Activated naive CD8-positive, alpha-beta T cell treated with anti-CD3 and anti-CD28 coated beads for 36 hours (primary cell): ENCODE measurements around the gene COX14. TPM values are rescaled to one million over a fixed set of nuclear protein-coding genes. Genes with fewer than 3 reads are reported as not detected.

Experiments used
- DNase-seq: peaks from one replicate; pipeline ENCODE4 v3.0.0; 2021
- H3K27ac Mint-ChIP-seq: one replicate; pipeline ENCODE4 v1.8.0; 2022; ENCODE audit warnings: mild to moderate bottlenecking, moderate library complexity, mixed read lengths
- H3K27me3 Mint-ChIP-seq: one replicate; pipeline ENCODE4 v1.8.0; 2022; ENCODE audit warnings: mild to moderate bottlenecking, mixed read lengths
- H3K36me3 Mint-ChIP-seq: one replicate; pipeline ENCODE4 v1.8.0; 2021; ENCODE audit warnings: mild to moderate bottlenecking, mixed read lengths
- H3K4me1 Mint-ChIP-seq: one replicate; pipeline ENCODE4 v1.8.0; 2021; ENCODE audit warnings: mixed read lengths
- H3K4me3 Mint-ChIP-seq: one replicate; pipeline ENCODE4 v1.8.0; 2022; ENCODE audit warnings: mild to moderate bottlenecking, moderate library complexity, mixed read lengths
- H3K9me3 Mint-ChIP-seq: one replicate; pipeline ENCODE4 v1.8.0; 2022; ENCODE audit warnings: mixed read lengths
- total RNA-seq, 2 experiments: library from RNA; stranded (reverse); gene quantifications; one replicate each; pipeline ENCODE4 v1.2.3, GENCODE V29; 2021

The COX14 gene
- total RNA-seq, 2 experiments from 2014 or later = 48.3 to 49.2 TPM

DNA sequence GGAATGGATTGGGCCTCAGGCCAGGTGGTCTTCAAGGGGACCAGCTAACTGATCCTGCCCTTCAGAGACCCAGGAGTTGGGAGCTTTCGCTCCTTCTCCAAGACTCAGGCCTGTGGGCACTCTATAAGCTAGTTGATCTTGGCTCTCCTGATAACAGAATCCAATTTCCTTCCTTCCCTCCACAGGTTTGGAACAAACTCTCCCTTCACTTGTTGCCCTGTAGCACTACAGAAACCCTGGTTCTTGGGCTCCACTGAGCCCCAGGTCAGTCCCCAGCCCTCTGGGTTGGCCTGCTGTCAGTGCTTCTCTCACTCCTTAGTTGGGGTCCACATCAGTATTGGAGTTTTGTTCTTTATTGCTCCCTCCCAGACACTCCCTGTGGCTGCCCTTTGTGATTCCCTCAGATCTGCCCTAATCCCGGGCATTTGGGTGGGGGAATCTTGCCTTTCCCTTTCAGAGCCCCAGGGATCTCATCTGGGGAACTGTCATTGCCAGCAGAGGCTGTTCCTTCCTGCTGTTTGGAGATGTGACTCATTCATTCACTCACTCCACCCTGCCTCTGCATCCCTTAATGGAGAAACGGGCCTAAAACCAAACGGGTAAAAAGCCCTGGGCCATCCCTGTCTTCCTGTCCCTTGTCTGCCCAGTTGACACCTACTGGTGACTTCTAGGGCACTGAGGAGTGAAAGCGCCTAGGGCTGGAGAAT, 12.6 kb upstream of the COX14 start:
- Mint-ChIP-seq H3K36me3 (peaks cover 24% of the 10 kb centered on the region), H3K9me3 (no peaks in the 10 kb centered on the region), H3K27ac (peak overlapping the region; percentile 23), H3K4me1 (peaks cover 3% of the 10 kb centered on the region), H3K27me3 (no peaks in the 10 kb centered on the region), H3K4me3 (no peak overlapping the region)
- no peak for DNase-seq

DNA sequence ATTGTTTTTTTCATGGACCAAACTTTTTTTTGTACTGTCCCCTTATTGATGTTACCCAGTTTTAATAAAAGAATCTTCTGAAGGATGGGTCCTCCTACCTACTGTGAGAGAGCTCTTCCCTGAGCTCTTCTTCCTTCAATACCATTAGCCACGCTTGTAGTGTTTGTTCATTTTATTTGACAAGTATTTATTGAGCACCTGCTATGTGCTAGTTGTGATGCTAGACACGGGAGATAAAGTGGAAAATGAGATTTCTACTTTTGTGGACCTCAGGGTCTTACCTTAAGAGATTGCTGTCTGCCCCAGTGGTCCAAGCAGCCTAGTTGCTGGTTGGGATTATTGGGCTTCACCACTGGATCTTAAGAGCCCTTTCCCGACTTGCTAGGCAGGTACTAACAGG, 11.5 kb upstream of the COX14 start:
- Mint-ChIP-seq H3K27me3 (no peaks in the 10 kb centered on the region), H3K4me3 (no peak overlapping the region), H3K4me1 (peaks cover 3% of the 10 kb centered on the region), H3K27ac (no peak overlapping the region), H3K36me3 (peaks cover 16% of the 10 kb centered on the region), H3K9me3 (no peaks in the 10 kb centered on the region)
- DNase-seq = no peak

DNA sequence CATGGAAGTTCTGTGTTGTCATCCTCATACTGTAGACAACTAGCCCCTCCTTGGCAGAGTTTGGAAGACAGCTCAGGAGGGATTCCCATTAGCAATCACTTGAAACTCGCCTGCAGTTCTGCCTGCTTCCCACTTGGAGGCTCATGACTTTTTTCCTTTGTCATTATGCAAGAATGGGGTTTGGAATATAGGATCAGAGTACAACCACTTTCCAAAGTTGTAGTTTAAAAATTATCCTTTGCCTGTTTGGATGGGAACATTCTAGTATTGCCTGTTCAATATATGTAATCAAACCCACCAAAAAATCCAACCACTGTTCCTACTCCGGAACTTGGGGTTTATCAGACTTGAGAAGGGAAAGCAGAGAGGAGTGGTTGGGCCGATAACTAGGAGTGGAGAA, 10.4 kb upstream of the COX14 start:
- H3K27me3 Mint-ChIP-seq = no peaks in the 10 kb centered on the region
- H3K27ac Mint-ChIP-seq = no peak overlapping the region
- no peaks in the 10 kb centered on the region for H3K9me3 Mint-ChIP-seq
- H3K4me1 Mint-ChIP-seq = peaks cover 3% of the 10 kb centered on the region
- H3K36me3 Mint-ChIP-seq = peaks cover 6% of the 10 kb centered on the region
- no peak for DNase-seq
- no peak overlapping the region for H3K4me3 Mint-ChIP-seq

DNA sequence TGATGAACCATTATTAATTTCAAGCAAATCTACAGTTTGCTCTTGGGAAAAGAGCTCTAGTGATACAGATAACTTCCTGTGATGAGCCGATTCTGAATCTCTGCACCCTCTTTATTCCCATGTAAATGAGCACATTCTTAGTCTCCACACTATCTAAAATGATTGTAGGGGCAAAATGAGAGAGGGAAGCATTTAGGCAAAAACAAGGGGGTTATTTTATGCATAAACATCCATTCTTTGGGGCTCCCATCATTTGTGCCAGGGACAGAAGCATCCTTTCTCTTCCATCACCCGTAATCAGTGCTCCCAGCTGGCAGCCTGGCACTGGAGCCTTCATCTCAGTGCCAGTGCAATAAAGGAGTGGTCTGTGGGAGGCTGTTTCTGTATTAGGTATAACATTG, 9.9 kb upstream of the COX14 start:
- no peak for DNase-seq
- Mint-ChIP-seq H3K36me3 (peaks cover 2% of the 10 kb centered on the region), H3K27me3 (no peaks in the 10 kb centered on the region), H3K9me3 (no peaks in the 10 kb centered on the region), H3K4me3 (no peak overlapping the region), H3K27ac (no peak overlapping the region), H3K4me1 (peaks cover 3% of the 10 kb centered on the region)

DNA sequence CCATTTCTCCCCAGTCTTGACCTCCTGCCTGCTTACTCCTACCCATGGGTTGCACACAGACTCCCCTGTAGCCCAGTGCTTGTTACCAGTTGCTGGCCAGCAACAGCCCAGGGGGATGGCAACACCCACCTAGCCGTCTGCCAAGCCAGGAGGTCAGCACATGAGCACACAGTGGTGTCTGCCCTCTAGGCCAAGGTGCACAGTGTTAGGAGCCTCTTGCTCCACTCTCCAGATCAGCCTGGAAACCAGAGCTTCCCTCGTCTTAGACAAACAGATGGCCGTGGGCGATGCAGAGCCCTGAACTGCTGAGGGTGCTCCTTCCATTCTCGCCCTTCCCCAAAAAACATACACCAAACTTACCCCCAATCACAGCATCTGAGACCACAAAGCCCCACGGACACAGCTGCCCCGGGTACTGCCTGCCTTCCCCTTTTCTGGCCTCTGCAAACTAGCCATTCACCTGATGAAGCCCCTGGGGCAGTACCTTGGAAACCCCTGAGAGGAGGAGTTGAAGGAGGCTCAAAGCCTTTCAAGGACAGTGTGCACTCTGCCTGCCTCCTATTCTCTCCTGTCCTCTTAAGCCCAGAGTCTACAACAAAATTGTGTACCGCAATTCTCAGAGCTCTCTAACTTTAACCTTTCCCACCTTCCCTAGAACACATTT, 9.3 kb upstream of the COX14 start:
- H3K4me3 Mint-ChIP-seq = no peak overlapping the region

DNA sequence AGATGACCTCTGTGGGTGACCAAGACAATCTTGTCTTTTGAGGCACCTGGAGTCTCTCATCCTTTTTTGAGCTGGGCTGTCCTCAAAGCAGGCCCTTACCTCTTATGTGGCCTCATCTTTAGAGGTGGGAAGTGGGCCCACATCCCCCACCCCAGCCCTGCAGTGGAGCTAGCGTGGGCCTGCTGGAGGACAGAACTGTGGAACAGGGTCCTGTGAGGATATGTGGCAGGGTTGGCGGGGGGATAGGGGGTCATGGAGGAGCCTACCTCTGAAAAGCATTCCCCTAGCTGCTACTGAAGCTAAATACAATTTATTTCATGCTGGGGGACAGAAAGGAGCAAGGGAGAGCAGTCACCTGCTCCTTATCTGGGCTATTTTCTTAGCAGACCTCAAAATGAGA, 8.7 kb upstream of the COX14 start:
- no peak overlapping the region for H3K4me3 Mint-ChIP-seq
- no peaks in the 10 kb centered on the region for H3K36me3 Mint-ChIP-seq
- H3K27ac Mint-ChIP-seq = no peak overlapping the region
- no peaks in the 10 kb centered on the region for H3K27me3 Mint-ChIP-seq
- peaks cover 3% of the 10 kb centered on the region for H3K4me1 Mint-ChIP-seq
- no peak for DNase-seq
- no peaks in the 10 kb centered on the region for H3K9me3 Mint-ChIP-seq

More for the DNA sequence above, 9.3 kb upstream of the COX14 start:
- Mint-ChIP-seq H3K9me3 (no peaks in the 10 kb centered on the region), H3K4me1 (peaks cover 3% of the 10 kb centered on the region), H3K36me3 (peaks cover under 1% of the 10 kb centered on the region), H3K27me3 (no peaks in the 10 kb centered on the region), H3K27ac (no peak overlapping the region)
- DNase-seq = no peak

DNA sequence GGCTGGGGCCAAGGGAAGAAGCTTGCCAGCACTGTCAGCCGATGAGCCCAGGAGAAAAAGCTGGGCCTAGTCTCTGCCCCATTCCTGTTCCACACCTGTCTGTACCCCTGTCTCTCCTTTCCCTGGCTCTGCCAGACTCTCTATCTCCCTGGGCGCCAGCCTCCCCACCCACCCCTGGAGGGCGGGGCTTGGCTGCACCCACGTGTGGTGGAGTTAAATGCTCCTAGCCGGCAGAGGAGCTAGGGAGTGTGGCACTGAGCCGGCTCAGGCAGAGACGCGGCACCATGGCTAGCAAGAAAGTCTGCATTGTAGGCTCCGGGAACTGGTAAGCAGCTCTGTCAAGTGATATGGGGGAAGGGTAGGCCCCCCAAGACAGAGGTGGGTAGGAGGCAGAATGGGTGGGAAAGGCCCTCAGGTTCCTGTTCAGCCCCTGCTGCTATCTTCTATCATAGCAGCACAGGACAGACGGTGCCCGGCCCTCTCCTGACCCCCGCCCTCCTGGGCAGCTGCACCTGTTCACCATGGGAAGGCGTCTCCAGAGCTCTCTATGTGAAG, 8.2 kb upstream of the COX14 start, which contains the start of gene GPD1:
TSS of gene GPD1 (plus strand) at position 242 of the 555 bp plus-strand sequence. CDS start at position 285, 43 bp downstream.
- Mint-ChIP-seq H3K27me3 (no peaks in the 10 kb centered on the region), H3K9me3 (no peaks in the 10 kb centered on the region), H3K27ac (no peak within 1 kb of the TSS), H3K36me3 (no peaks in the 10 kb centered on the region), H3K4me1 (peaks cover 3% of the 10 kb centered on the region), H3K4me3 (no peak within 1 kb of the TSS)
- DNase-seq = peak; percentile 50

DNA sequence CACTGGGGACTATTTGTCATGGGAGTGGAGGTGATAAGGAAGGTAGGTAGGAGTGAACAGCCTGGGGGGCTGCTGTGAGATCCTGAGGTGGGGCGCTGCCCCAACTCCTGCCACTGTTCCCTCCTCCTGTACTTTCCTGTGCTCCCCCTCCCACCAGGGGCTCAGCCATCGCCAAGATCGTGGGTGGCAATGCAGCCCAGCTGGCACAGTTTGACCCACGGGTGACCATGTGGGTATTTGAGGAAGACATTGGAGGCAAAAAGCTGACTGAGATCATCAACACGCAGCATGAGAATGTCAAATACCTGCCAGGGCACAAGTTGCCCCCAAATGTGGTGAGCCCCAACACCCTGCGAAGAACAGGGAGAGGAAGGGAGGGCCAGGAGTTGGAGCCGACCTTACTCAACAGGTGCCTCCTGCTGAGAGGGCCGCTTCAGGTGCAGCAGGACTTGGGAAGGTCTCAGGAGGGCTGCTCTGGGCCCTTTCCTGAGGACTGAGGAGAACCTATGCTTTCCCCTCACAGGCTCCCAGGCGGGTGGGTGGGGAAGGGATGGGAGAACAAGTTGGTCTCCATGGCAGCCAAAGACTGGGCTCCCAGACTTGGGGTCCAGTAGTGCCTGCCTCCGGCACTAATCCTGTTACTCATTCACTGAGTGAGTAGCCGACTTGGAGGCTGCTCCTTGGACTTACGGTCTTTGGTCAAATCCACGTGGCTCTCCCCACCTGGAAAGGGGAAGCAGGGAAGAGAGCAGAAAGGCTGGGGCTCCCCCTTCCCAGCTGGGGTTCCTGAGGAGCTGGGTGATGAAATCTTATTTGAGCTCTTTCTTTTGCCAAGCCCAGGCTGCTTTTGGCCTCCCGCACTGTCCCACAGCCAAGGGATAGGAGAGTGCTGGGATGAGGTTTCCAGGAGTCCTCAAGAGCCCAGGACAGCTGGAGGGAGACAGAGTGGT, 7.3 kb upstream of the COX14 start:
- Mint-ChIP-seq H3K4me1 (peaks cover 3% of the 10 kb centered on the region), H3K4me3 (no peak overlapping the region), H3K27ac (no peak overlapping the region), H3K9me3 (no peaks in the 10 kb centered on the region), H3K27me3 (no peaks in the 10 kb centered on the region), H3K36me3 (no peaks in the 10 kb centered on the region)
- DNase-seq = no peak

DNA sequence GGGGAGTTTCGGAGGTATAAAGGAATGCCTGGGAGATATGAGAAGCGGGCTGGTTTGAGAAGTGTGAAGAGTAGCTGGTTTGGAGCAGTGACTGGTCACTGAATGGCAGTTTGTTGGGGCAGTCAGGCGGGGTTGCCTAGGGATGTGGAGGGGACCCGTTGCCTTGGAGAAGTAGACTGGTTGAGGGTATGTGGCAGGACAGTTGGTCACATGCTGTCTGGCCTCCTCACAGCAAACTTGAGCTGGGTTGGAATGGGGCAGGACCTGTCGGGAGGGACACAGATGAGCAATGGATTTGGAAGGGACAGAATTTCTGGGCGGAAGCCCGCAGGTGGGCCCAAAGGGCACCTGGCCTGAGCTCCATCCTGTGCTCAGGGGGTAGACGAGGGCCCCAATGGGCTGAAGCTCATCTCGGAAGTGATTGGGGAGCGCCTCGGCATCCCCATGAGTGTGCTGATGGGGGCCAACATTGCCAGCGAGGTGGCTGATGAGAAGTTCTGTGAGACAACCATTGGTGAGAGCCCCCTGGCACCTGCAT, 6.1 kb upstream of the COX14 start:
- Mint-ChIP-seq H3K4me3 (no peak overlapping the region), H3K27me3 (no peaks in the 10 kb centered on the region), H3K9me3 (no peaks in the 10 kb centered on the region), H3K4me1 (peaks cover 10% of the 10 kb centered on the region), H3K27ac (no peak overlapping the region), H3K36me3 (no peaks in the 10 kb centered on the region)
- no peak for DNase-seq

DNA sequence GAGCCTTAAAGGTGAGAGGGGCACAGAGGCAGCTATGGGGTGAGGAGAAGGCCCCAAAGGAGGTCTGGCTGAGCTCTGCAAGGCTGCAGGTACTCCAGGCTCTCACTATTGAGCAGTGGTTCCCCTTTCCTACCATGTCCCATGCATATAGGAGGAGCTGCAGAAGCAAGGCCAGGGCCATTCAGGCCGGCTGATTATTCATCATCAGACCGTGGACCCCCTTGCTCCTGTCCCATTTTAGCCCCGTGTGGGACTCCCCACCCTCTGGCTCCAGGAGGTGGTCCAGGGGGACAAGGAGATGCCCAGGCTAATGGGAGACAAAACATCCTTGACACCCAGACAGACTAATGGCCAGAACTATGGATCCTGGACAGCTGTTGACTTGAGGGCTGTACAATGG, 5.1 kb upstream of the COX14 start:
- no peak overlapping the region for H3K4me3 Mint-ChIP-seq
- no peaks in the 10 kb centered on the region for H3K9me3 Mint-ChIP-seq
- no peak for DNase-seq
- H3K27me3 Mint-ChIP-seq = no peaks in the 10 kb centered on the region
- H3K27ac Mint-ChIP-seq = no peak overlapping the region
- H3K36me3 Mint-ChIP-seq = no peaks in the 10 kb centered on the region
- H3K4me1 Mint-ChIP-seq = peaks cover 14% of the 10 kb centered on the region

DNA sequence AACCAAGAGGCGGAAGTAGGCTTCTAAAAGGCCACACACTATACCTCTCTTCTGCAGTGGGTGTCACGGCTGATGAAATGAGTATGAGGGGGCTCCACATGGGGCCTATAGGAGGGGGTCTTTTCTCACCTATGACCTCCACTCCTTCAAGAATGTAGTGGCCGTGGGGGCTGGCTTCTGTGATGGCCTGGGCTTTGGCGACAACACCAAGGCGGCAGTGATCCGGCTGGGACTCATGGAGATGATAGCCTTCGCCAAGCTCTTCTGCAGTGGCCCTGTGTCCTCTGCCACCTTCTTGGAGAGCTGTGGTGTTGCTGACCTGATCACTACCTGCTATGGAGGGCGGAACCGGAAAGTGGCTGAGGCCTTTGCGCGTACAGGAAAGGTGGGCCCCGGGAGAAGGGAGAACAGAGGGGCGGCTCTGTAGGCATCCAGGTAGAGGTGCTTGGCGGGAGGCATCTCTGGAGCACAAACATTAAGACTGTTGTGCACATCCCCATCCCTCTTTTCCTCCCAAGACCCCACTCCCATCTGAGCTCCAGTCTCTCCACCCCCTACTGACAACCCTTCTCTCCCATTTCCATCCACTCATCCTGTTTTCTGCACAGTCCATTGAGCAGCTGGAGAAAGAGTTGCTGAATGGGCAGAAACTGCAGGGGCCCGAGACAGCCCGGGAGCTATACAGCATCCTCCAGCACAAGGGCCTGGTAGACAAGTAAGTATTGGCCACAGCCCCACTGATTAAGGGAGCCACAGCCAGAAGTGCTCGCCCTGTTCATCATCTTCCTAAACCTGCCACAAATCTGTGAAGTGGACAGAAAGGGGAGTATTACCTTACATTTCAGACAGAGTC, 4.4 kb upstream of the COX14 start:
- H3K36me3 Mint-ChIP-seq = peaks cover 1% of the 10 kb centered on the region
- H3K4me1 Mint-ChIP-seq = peaks cover 14% of the 10 kb centered on the region
- no peak overlapping the region for H3K4me3 Mint-ChIP-seq
- no peaks in the 10 kb centered on the region for H3K27me3 Mint-ChIP-seq
- H3K27ac Mint-ChIP-seq = no peak overlapping the region
- no peaks in the 10 kb centered on the region for H3K9me3 Mint-ChIP-seq
- DNase-seq = no peak

DNA sequence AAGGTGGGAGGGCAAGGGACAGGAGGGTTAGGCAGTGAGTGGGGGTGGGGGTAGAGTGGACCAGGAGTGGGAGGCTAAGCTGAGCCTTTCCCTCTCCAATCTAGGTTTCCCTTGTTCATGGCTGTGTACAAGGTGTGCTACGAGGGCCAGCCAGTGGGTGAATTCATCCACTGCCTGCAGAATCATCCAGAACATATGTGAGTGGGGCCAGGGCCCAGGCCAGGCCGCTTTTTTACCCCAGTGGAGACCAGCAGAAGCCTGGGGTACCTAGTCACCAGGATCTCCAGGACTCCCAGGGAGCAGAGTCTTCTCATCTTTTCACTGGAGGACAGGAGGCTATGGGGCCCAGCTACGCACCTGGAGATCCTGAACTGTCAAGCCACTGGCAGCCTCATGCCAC, 2.7 kb upstream of the COX14 start:
- peaks cover 14% of the 10 kb centered on the region for H3K4me1 Mint-ChIP-seq

DNA sequence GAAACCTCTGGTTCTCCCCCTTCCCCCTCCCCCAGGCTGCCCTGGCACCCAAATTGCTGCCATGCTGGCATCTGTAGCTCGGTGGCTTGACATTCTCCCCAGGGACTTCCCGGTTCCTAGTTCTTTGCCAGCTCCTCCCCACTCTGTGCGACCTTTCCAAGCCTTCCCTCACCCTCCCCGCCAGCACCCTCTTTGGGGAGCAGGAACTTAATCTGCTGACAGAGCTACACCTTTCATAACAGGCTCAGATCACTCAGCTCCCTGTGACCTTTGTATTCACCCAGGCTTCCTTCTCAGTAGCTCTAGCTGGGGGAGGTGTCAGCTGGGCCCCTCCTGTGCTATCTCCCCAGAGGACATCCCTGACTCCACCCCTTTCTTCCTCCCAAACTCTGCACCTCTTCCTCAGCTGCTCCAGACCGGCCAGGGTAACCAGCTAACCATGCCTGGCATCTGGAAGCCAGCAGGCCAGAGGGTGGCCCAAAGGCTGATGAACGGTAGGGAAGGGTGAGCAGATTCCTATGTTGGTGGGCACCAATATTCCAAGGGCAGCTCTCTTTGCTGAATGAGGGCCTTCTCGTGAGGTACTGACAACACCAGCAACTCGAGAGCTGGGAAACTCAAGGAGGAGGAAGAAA, 1.8 kb upstream of the COX14 start:
- DNase-seq = no peak
- no peak overlapping the region for H3K4me3 Mint-ChIP-seq
- H3K36me3 Mint-ChIP-seq = peaks cover 4% of the 10 kb centered on the region
- no peaks in the 10 kb centered on the region for H3K27me3 Mint-ChIP-seq
- peaks cover 17% of the 10 kb centered on the region for H3K4me1 Mint-ChIP-seq
- H3K27ac Mint-ChIP-seq = peak overlapping the region; percentile 54
- H3K9me3 Mint-ChIP-seq = no peaks in the 10 kb centered on the region

More for the DNA sequence above, 2.7 kb upstream of the COX14 start:
- DNase-seq = no peak
- no peak overlapping the region for H3K4me3 Mint-ChIP-seq
- no peaks in the 10 kb centered on the region for H3K9me3 Mint-ChIP-seq
- H3K27me3 Mint-ChIP-seq = no peaks in the 10 kb centered on the region
- H3K36me3 Mint-ChIP-seq = peaks cover 2% of the 10 kb centered on the region
- H3K27ac Mint-ChIP-seq = no peak overlapping the region
